ENCODE data around the gene RIGI. TPM values are rescaled to one million over a fixed set of nuclear protein-coding genes. Genes with fewer than 3 reads are reported as not detected.

The RIGI gene
- polyA plus RNA-seq, 2 of the 4 experiments (the other 2 are of a cell fraction) = 4.1 to 4.8 TPM

GRCh38 chr9:32500768-32501167, 25.2 kb downstream of the RIGI start:
- Histone ChIP-seq H3K4me2 (peak overlapping the region; percentile 60), H3K4me3 (no peak overlapping the region), H3K4me1 (peaks cover 16% of the 10 kb centered on the region; the same call in 2 of the 3 replicates), H3K9me3 (no peaks in the 10 kb centered on the region), H3K27ac (peak overlapping the region; percentile 49 to 58)
- ChIA-PET POLR2A (no interaction called here), CTCF (interaction anchor here (1.4 to 1.8 kb wide), 2 partner anchors 69 to 122 kb away, joined by 5 to 6 read pairs; no protein-coding TSS in a partner anchor)
- no peak for TF ChIP-seq FOSL2 (IDR thresholded peaks at IDR 0.05)
- TF ChIP-seq FOSL2 (CRISPR knock-in tag; IDR thresholded peaks at IDR 0.05) = peak; percentile 76
- TF ChIP-seq KDM5A (IDR thresholded peaks at IDR 0.05) = no peak
- FAIRE-seq (no peak), ATAC-seq (peak; percentile 62 to 68), DNase-seq (ENCODE audit: low read depth in 1 of 2, low spot score in 1 of 2) (peak; percentile 29 to 42)
- WGBS (ENCODE audit: missing lambda C conversion rate) = 19% methylated on average over 2 of the region's 2 CpGs

- CTCF ChIA-PET = interaction anchor here (2.6 kb wide), 1 partner anchor 119 kb away, joined by 12 read pairs; no protein-coding TSS in a partner anchor
- Histone ChIP-seq H3K4me1 (peaks cover 16% of the 10 kb centered on the region; the same call in 2 of the 3 replicates), H3K4me3 (no peak overlapping the region), H3K4me2 (no peak overlapping the region), H3K9me3 (no peaks in the 10 kb centered on the region), H3K27ac (no peak overlapping the region)
- TF ChIP-seq MAZ (IDR thresholded peaks at IDR 0.05; ENCODE audit: borderline replicate concordance, low read depth, low read length) = no peak
- no peak for TF ChIP-seq EHMT2 (IDR thresholded peaks at IDR 0.05; ENCODE audit: low read depth)
- TF ChIP-seq MAFK (IDR thresholded peaks at IDR 0.05; ENCODE audit: partially characterized antibody) = no peak
- FAIRE-seq (no peak), ATAC-seq (no peak), DNase-seq (ENCODE audit: low read depth in 1 of 2, low spot score in 1 of 2) (no peak)
- POLR2A ChIA-PET = no interaction called here
Measured at GRCh38 chr9:32497921-32498320, 28.1 kb downstream of the RIGI start.

GRCh38 chr9:32490601-32491000, 35.4 kb downstream of the RIGI start:
- ATAC-seq (no peak), FAIRE-seq (no peak), DNase-seq (ENCODE audit: low read depth in 1 of 2, low spot score in 1 of 2) (no peak)
- H3K27ac ChIP-seq = no peak overlapping the region
- H3K4me2 ChIP-seq = no peak overlapping the region
- ChIA-PET POLR2A (no interaction called here), CTCF (no interaction called here)
- H3K4me1 ChIP-seq = peaks cover 11% of the 10 kb centered on the region; the same call in 2 of the 3 replicates
- no peaks in the 10 kb centered on the region for H3K9me3 ChIP-seq
- 99% methylated on average over 2 of the region's 3 CpGs for WGBS (ENCODE audit: missing lambda C conversion rate)
- no peak for TF ChIP-seq KDM1A (IDR thresholded peaks at IDR 0.05; ENCODE audit: low read depth)
- TF ChIP-seq RFX5 (IDR thresholded peaks at IDR 0.05) = no peak
- TF ChIP-seq FOSL2 (IDR thresholded peaks at IDR 0.05) = no peak
- TF ChIP-seq FOSL2 (CRISPR knock-in tag; IDR thresholded peaks at IDR 0.05) = no peak
- TF ChIP-seq EP300 (IDR thresholded peaks at IDR 0.05) = no peak
- no peak for TF ChIP-seq HOXB13 (CRISPR knock-in tag; IDR thresholded peaks at IDR 0.05; ENCODE audit: low read depth)
- TF ChIP-seq SMC3 (IDR thresholded peaks at IDR 0.05) = no peak
- H3K4me3 ChIP-seq = no peak overlapping the region

GRCh38 chr9:32487981-32488380, 38.0 kb downstream of the RIGI start:
- no peak for DNase-seq (ENCODE audit: low read depth in 1 of 2, low spot score in 1 of 2)
- ChIA-PET CTCF (interaction anchor here (1.2 to 2.3 kb wide), 3 partner anchors 55 to 480 kb away, joined by 3 to 6 read pairs (median 3); no protein-coding TSS in a partner anchor), POLR2A (no interaction called here)
- TF ChIP-seq CHD2 (IDR thresholded peaks at IDR 0.05; ENCODE audit: low read length, partially characterized antibody) (no peak), E2F6 (IDR thresholded peaks at IDR 0.05; ENCODE audit: borderline replicate concordance, low read depth) (no peak), HOXA7 (CRISPR knock-in tag; IDR thresholded peaks at IDR 0.05) (no peak), CHD4 (IDR thresholded peaks at IDR 0.05; ENCODE audit: borderline replicate concordance) (no peak), EP300 (IDR thresholded peaks at IDR 0.05) (no peak), CEBPB (IDR thresholded peaks at IDR 0.05) (no peak), MYC (IDR thresholded peaks at IDR 0.05; ENCODE audit: borderline replicate concordance, low read length) (no peak), POLR2AphosphoS2 (conservative IDR thresholded peaks at IDR 0.05; ENCODE audit: low read length) (no peak), RAD21 (conservative IDR thresholded peaks at IDR 0.05 in 1 of 2, IDR thresholded peaks at IDR 0.05 in 1 of 2) (no peak), NR3C1 (IDR thresholded peaks at IDR 0.05) (no peak), MAFK (IDR thresholded peaks at IDR 0.05; ENCODE audit: partially characterized antibody) (no peak), PHF8 (IDR thresholded peaks at IDR 0.05; ENCODE audit: borderline replicate concordance, low read depth) (no peak), ATOH8 (CRISPR knock-in tag; IDR thresholded peaks at IDR 0.05; ENCODE audit: low read depth) (no peak), MAX (IDR thresholded peaks at IDR 0.05) (no peak)
- Histone ChIP-seq H3K9me3 (no peaks in the 10 kb centered on the region), H3K4me2 (no peak overlapping the region), H3K27ac (no peak overlapping the region), H3K4me1 (peaks cover 11% of the 10 kb centered on the region; the same call in 2 of the 3 replicates), H3K4me3 (no peak overlapping the region)
- FAIRE-seq = no peak
- WGBS (ENCODE audit: missing lambda C conversion rate) = 58% methylated on average over 3 of the region's 3 CpGs
- ATAC-seq = no peak

Data from A549 (cell line).